Ascending aorta (tissue), 2 donors: ENCODE data around the gene ZNF644. TPM values are rescaled to one million over a fixed set of nuclear protein-coding genes. Genes with fewer than 3 reads are reported as not detected.

ENCODE experiments used
- DNase-seq, 2 donors: peaks; one replicate each; pipeline ENCODE4 v3.0.0-alpha.2; 2019; ENCODE audit warnings: low spot score in 2 of 2
- H3K27ac ChIP-seq, 2 donors: fragments of 200-600 bp; sonication (generic); one replicate each; pipeline ENCODE4 v1.5.1; 2016 to 2017; ENCODE audit warnings: mild to moderate bottlenecking in 1 of 2
- H3K27me3 ChIP-seq: fragments of 200-600 bp; sonication (generic); one replicate; pipeline ENCODE4 v1.5.1; 2017
- H3K36me3 ChIP-seq, 2 donors: fragments of 200-600 bp; sonication (generic); one replicate each; pipeline ENCODE4 v1.5.1; 2016
- H3K4me1 ChIP-seq, 2 donors: fragments of 200-600 bp; sonication (generic); one replicate each; pipeline ENCODE4 v1.5.1; 2016 to 2017; ENCODE audit warnings: mild to moderate bottlenecking in 1 of 2
- H3K4me3 ChIP-seq, 2 donors: fragments of 200-600 bp; sonication (generic); one replicate each; pipeline ENCODE4 v1.5.1; 2016 to 2017; ENCODE audit warnings: mild to moderate bottlenecking in 1 of 2
- H3K9me3 ChIP-seq, 2 donors: fragments of 200-600 bp; sonication (generic); one replicate each; pipeline ENCODE4 v1.5.1; 2016
- CTCF ChIP-seq, 3 experiments: fragments of 200-600 bp in 2 of 3; fragments of 450-650 bp in 1 of 3; sonication (generic) in 2 of 3; IDR thresholded peaks; one replicate each; pipeline ENCODE4 v1.5.1; 2016 to 2019; ENCODE audit warnings: antibody characterized with exemption in 3 of 3, mild to moderate bottlenecking in 1 of 3, moderate library complexity in 1 of 3
- intact Hi-C: fragments of 100-400 bp; cut with DNase I; formaldehyde crosslinking; loops from one replicate; pipeline ENCODE4 v1.15.1; 2023
- total RNA-seq: library from RNA; depleted of rRNA; stranded (reverse); fragments of >200 nt; gene quantifications from one replicate; pipeline ENCODE4 v1.1.0, GENCODE V29; 2016

ZNF644 gene
- total RNA-seq, 1 donor from 2014 or later = 17.1 TPM

- H3K36me3 ChIP-seq = no peaks in the 10 kb centered on the region
- no peak overlapping the region for H3K27ac ChIP-seq
- H3K4me3 ChIP-seq = no peak overlapping the region
- no peak for DNase-seq
- H3K4me1 ChIP-seq = peaks cover 0 to 3% of the 10 kb centered on the region in 2 donors
- intact Hi-C loops = no loop called here
- H3K9me3 ChIP-seq = peaks cover 0 to 16% of the 10 kb centered on the region in 2 donors
- H3K27me3 ChIP-seq = no peaks in the 10 kb centered on the region
- TF ChIP-seq CTCF (IDR thresholded peaks at IDR 0.05) = no peak
Measured at GRCh38 chr1:90993245-90993644, 28.6 kb downstream of the ZNF644 start.

GRCh38 chr1:90990779-90991178, 31.1 kb downstream of the ZNF644 start:
- H3K4me1 ChIP-seq = peaks cover 0 to 3% of the 10 kb centered on the region in 2 donors
- TF ChIP-seq CTCF (IDR thresholded peaks at IDR 0.05) = no peak
- peaks cover 6 to 17% of the 10 kb centered on the region in 2 donors for H3K9me3 ChIP-seq
- intact Hi-C loops = no loop called here
- no peak for DNase-seq
- no peak overlapping the region for H3K27ac ChIP-seq
- H3K27me3 ChIP-seq = no peaks in the 10 kb centered on the region
- no peak overlapping the region for H3K4me3 ChIP-seq
- H3K36me3 ChIP-seq = no peaks in the 10 kb centered on the region

- no peaks in the 10 kb centered on the region for H3K36me3 ChIP-seq
- no peaks in the 10 kb centered on the region for H3K27me3 ChIP-seq
- intact Hi-C loops = no loop called here
- no peak for DNase-seq
- no peak overlapping the region for H3K27ac ChIP-seq
- TF ChIP-seq CTCF (IDR thresholded peaks at IDR 0.05) = no peak
- peaks cover 0 to 3% of the 10 kb centered on the region in 2 donors for H3K4me1 ChIP-seq
- no peak overlapping the region for H3K4me3 ChIP-seq
- peaks cover 6 to 15% of the 10 kb centered on the region in 2 donors for H3K9me3 ChIP-seq
Measured at GRCh38 chr1:90989990-90990389, 31.8 kb downstream of the ZNF644 start.

- Histone ChIP-seq H3K36me3 (no peaks in the 10 kb centered on the region), H3K27me3 (no peaks in the 10 kb centered on the region), H3K9me3 (peaks cover 6 to 12% of the 10 kb centered on the region in 2 donors), H3K27ac (no peak overlapping the region), H3K4me3 (no peak overlapping the region), H3K4me1 (peaks cover 0 to 3% of the 10 kb centered on the region in 2 donors)
- no peak for DNase-seq
- no peak for TF ChIP-seq CTCF (IDR thresholded peaks at IDR 0.05)
- intact Hi-C loops = no loop called here
Measured at GRCh38 chr1:90989302-90989701, 32.5 kb downstream of the ZNF644 start.

DNA sequence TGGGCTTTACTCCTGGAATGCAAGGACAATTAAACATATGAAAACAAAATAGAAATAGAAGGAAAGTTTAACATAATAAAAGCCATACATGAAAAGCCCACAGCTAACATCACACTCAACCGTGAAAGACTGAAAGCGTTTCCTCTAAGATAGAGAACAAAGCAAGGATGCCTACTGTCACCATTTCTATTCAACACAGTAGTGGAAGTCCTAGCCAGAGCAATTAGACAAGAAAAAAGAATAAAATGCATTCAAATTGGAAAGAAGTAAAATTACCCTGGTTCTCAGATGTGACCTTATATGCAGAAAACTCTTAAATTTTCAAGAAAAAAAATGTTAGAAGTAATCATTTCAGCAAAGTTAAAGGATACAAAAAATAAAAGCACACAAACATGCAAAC, 34.0 kb downstream of the ZNF644 start:
- Histone ChIP-seq H3K36me3 (no peaks in the 10 kb centered on the region), H3K4me1 (no peaks in the 10 kb centered on the region), H3K9me3 (peaks cover 6 to 12% of the 10 kb centered on the region in 2 donors), H3K4me3 (no peak overlapping the region), H3K27ac (no peak overlapping the region), H3K27me3 (no peaks in the 10 kb centered on the region)
- TF ChIP-seq CTCF (IDR thresholded peaks at IDR 0.05) = no peak
- intact Hi-C loops = no loop called here
- DNase-seq = no peak

DNA sequence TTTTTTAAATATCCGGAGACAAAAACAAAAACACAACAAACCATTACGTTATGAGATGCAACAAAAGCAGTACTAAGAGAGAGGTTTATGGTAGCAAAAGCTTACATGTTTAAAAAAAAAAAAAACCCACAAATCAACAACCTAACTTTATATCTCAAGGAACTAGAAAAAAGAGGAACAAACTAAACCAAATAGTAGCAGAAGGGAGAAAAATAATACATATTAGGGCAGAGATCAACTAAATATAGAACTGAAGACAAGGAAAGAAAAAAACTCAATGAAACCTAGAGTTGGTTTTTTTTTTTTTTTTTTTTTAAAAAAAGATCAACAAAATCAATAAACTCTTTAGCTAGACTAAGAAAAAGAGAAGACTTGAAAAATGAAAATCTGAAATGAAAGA, 34.9 kb downstream of the ZNF644 start:
- no peak for DNase-seq
- Histone ChIP-seq H3K27me3 (no peaks in the 10 kb centered on the region), H3K4me3 (no peak overlapping the region), H3K27ac (no peak overlapping the region), H3K9me3 (peaks cover 6 to 12% of the 10 kb centered on the region in 2 donors), H3K36me3 (no peaks in the 10 kb centered on the region), H3K4me1 (no peaks in the 10 kb centered on the region)
- TF ChIP-seq CTCF (IDR thresholded peaks at IDR 0.05) = no peak
- intact Hi-C loops = no loop called here
